Mesendoderm (in vitro differentiated cells): Measurements from ENCODE around the gene SMIM21.

Experiments
- DNase-seq: peaks from one replicate; pipeline ENCODE4 v3.0.0; 2013
- H2AK5ac ChIP-seq: 2 replicates; pipeline ENCODE4 v1.6.1; 2013; ENCODE audit warnings: low read length, inconsistent platforms
- H2BK120ac ChIP-seq: 2 replicates; pipeline ENCODE4 v1.6.1; 2013; ENCODE audit warnings: low read depth, mild to moderate bottlenecking, low read length, moderate library complexity, mixed read lengths
- H2BK15ac ChIP-seq: replicated peaks from 2 replicates; pipeline ENCODE4 v1.6.1; 2013; ENCODE audit warnings: low read depth, mild to moderate bottlenecking, moderate library complexity
- H2BK5ac ChIP-seq: 2 replicates; pipeline ENCODE4 v1.6.1; 2013; ENCODE audit warnings: low read length, inconsistent platforms
- H3K18ac ChIP-seq: 2 replicates; pipeline ENCODE4 v1.6.1; 2013; ENCODE audit warnings: mild to moderate bottlenecking, low read length, mixed read lengths
- H3K23ac ChIP-seq: one replicate; pipeline ENCODE4 v1.6.1; 2013; ENCODE audit warnings: low read length
- H3K27ac ChIP-seq: 2 replicates; pipeline ENCODE4 v1.5.1; 2013; ENCODE audit warnings: low read depth, mild to moderate bottlenecking, inconsistent platforms, low read length, moderate library complexity
- H3K27me3 ChIP-seq: 2 replicates; pipeline ENCODE4 v1.6.1; 2013; ENCODE audit warnings: low read length, control low read depth, mild to moderate bottlenecking, inconsistent platforms; ENCODE audit not compliant: insufficient read depth, poor library complexity
- H3K36me3 ChIP-seq: 2 replicates; pipeline ENCODE4 v1.6.1; 2013; ENCODE audit warnings: low read length, inconsistent platforms; ENCODE audit not compliant: control insufficient read depth, insufficient read depth
- H3K4ac ChIP-seq: one replicate; pipeline ENCODE4 v1.6.1; 2013; ENCODE audit warnings: low read depth, mild to moderate bottlenecking, low read length, moderate library complexity
- H3K4me1 ChIP-seq: 2 replicates; pipeline ENCODE4 v1.6.1; 2013; ENCODE audit warnings: low read depth, low read length, inconsistent platforms; ENCODE audit not compliant: control insufficient read depth
- H3K4me2 ChIP-seq: 2 replicates; pipeline ENCODE4 v1.6.1; 2013; ENCODE audit warnings: low read length
- H3K4me3 ChIP-seq: 2 replicates; pipeline ENCODE4 v1.5.1; 2013; ENCODE audit warnings: mild to moderate bottlenecking, low read length
- H3K56ac ChIP-seq: one replicate; pipeline ENCODE4 v1.6.1; 2013; ENCODE audit warnings: low read length
- H3K79me1 ChIP-seq: 2 replicates; pipeline ENCODE4 v1.6.1; 2013; ENCODE audit warnings: low read length, inconsistent platforms
- H3K79me2 ChIP-seq: 2 replicates; pipeline ENCODE4 v1.6.1; 2013; ENCODE audit warnings: mild to moderate bottlenecking, low read length; ENCODE audit not compliant: control insufficient read depth, insufficient read depth
- H3K9ac ChIP-seq: 2 replicates; pipeline ENCODE4 v1.6.1; 2013; ENCODE audit warnings: low read length, inconsistent platforms
- H4K5ac ChIP-seq: one replicate; pipeline ENCODE4 v1.6.1; 2013; ENCODE audit warnings: low read length
- H4K8ac ChIP-seq: one replicate; pipeline ENCODE4 v1.6.1; 2013; ENCODE audit warnings: low read depth, mild to moderate bottlenecking, control low read depth, low read length, moderate library complexity
- WGBS: extraction: QIAGEN DNeasy Blood & Tissue Kit; methylation state at CpG from one replicate; pipeline ENCODE4 v1.1.7; 2013; ENCODE audit warnings: low lambda C conversion rate, missing lambda C conversion rate; ENCODE audit not compliant: insufficient coverage; ENCODE audit errors: extremely low coverage; 5-methylcytosine and 5-hydroxymethylcytosine counted together

Gene SMIM21

GRCh38 chr18:75362435-75362834, 65.1 kb downstream of the SMIM21 start:
- Histone ChIP-seq H3K79me2 (no peaks in the 10 kb centered on the region), H3K23ac (no peak overlapping the region), H3K27ac (no peak overlapping the region), H3K56ac (no peak overlapping the region), H3K4me2 (no peak overlapping the region), H3K4me3 (no peak overlapping the region), H4K5ac (no peak overlapping the region), H3K27me3 (no peaks in the 10 kb centered on the region), H3K79me1 (no peaks in the 10 kb centered on the region), H2AK5ac (no peak overlapping the region), H2BK5ac (no peak overlapping the region), H4K8ac (no peak overlapping the region), H2BK15ac (no peak overlapping the region), H3K9ac (no peak overlapping the region), H3K4ac (no peak overlapping the region), H3K18ac (no peak overlapping the region), H3K4me1 (no peaks in the 10 kb centered on the region), H3K36me3 (no peaks in the 10 kb centered on the region), H2BK120ac (no peak overlapping the region)
- WGBS: no CpG with 5 or more reads among the region's 13 CpGs
- no peak for DNase-seq

GRCh38 chr18:75360941-75361340, 66.6 kb downstream of the SMIM21 start:
- no peak overlapping the region for H3K18ac ChIP-seq
- no peaks in the 10 kb centered on the region for H3K79me2 ChIP-seq
- H3K4me3 ChIP-seq: no peak overlapping the region
- H2BK5ac ChIP-seq: no peak overlapping the region
- H2BK120ac ChIP-seq: no peak overlapping the region
- H3K9ac ChIP-seq: no peak overlapping the region
- no peak overlapping the region for H4K5ac ChIP-seq
- H3K4me2 ChIP-seq: no peak overlapping the region
- no peaks in the 10 kb centered on the region for H3K4me1 ChIP-seq
- no peak overlapping the region for H3K56ac ChIP-seq
- H3K36me3 ChIP-seq: no peaks in the 10 kb centered on the region
- DNase-seq: no peak
- H3K23ac ChIP-seq: no peak overlapping the region
- no peaks in the 10 kb centered on the region for H3K79me1 ChIP-seq
- no peak overlapping the region for H3K4ac ChIP-seq
- no CpG with 5 or more reads among the region's 11 CpGs for WGBS
- no peak overlapping the region for H2BK15ac ChIP-seq
- H4K8ac ChIP-seq: no peak overlapping the region
- no peak overlapping the region for H2AK5ac ChIP-seq
- H3K27ac ChIP-seq: no peak overlapping the region
- no peaks in the 10 kb centered on the region for H3K27me3 ChIP-seq

GRCh38 chr18:75360215-75360614, 67.3 kb downstream of the SMIM21 start:
- no peak for DNase-seq
- Histone ChIP-seq H3K4me2 (no peak overlapping the region), H2BK120ac (no peak overlapping the region), H3K4me3 (no peak overlapping the region), H3K27me3 (no peaks in the 10 kb centered on the region), H3K56ac (no peak overlapping the region), H3K79me1 (no peaks in the 10 kb centered on the region), H4K8ac (no peak overlapping the region), H3K36me3 (no peaks in the 10 kb centered on the region), H2BK5ac (no peak overlapping the region), H3K79me2 (no peaks in the 10 kb centered on the region), H3K23ac (no peak overlapping the region), H3K4me1 (no peaks in the 10 kb centered on the region), H3K4ac (no peak overlapping the region), H2AK5ac (no peak overlapping the region), H4K5ac (no peak overlapping the region), H2BK15ac (no peak overlapping the region), H3K18ac (no peak overlapping the region), H3K27ac (no peak overlapping the region), H3K9ac (no peak overlapping the region)
- no CpG with 5 or more reads among the region's 8 CpGs for WGBS
